Kidney (tissue), 14 donors: ENCODE results near the gene RANGRF. TPM values are rescaled to one million over a fixed set of nuclear protein-coding genes. Genes with fewer than 3 reads are reported as not detected.

Experiments used
- DNase-seq, 5 donors: peaks; one replicate each; pipeline ENCODE4 v3.0.0-alpha.2; 2013 to 2020
- FAIRE-seq: peaks from 2 replicates; lab custom pipeline; 2012; peaks lifted over from hg19 to GRCh38; lab: Jason Lieb, UNC
- H3K27ac ChIP-seq, 2 donors: one replicate each; pipeline ENCODE4 v1.7.0; 2013; ENCODE audit warnings: low read depth in 2 of 2, low read length in 2 of 2, inconsistent platforms in 1 of 2
- H3K27me3 ChIP-seq: one replicate; pipeline ENCODE4 v1.7.1; 2013; ENCODE audit warnings: low read length, inconsistent platforms; ENCODE audit not compliant: control insufficient read depth, insufficient read depth
- H3K36me3 ChIP-seq, 3 donors: one replicate each; pipeline versions ENCODE4 v1.7.0 to v1.7.1; 2013; ENCODE audit warnings: low read length in 3 of 3, control low read depth in 1 of 3, inconsistent platforms in 1 of 3; ENCODE audit not compliant: insufficient read depth in 3 of 3, control insufficient read depth in 2 of 3
- H3K4me1 ChIP-seq, 3 donors: one replicate each; pipeline versions ENCODE4 v1.7.0 to v1.7.1; 2013; ENCODE audit warnings: low read length in 3 of 3, inconsistent platforms in 1 of 3, low read depth in 1 of 3; ENCODE audit not compliant: control insufficient read depth in 2 of 3, insufficient read depth in 2 of 3
- H3K4me3 ChIP-seq, 3 donors: one replicate each; pipeline versions ENCODE4 v1.7.0 to v1.8.1; 2013; ENCODE audit warnings: low read length in 3 of 3, control low read depth in 1 of 3, inconsistent platforms in 1 of 3
- H3K9ac ChIP-seq, 3 donors: one replicate each; pipeline versions ENCODE4 v1.7.0 to v1.7.1; 2013; ENCODE audit warnings: low read length in 3 of 3, control low read depth in 1 of 3, inconsistent platforms in 1 of 3
- H3K9me3 ChIP-seq, 3 donors: one replicate each; pipeline versions ENCODE4 v1.7.0 to v1.7.1; 2013; ENCODE audit warnings: low read length in 3 of 3, control low read depth in 1 of 3, inconsistent platforms in 1 of 3; ENCODE audit not compliant: control insufficient read depth in 2 of 3, insufficient read depth in 1 of 3
- intact Hi-C: fragments of 100-400 bp; cut with DNase I; formaldehyde crosslinking; loops from one replicate; pipeline ENCODE4 v1.11.1; 2022
- polyA plus RNA-seq: library from polyadenylated mRNA; stranded (reverse); fragments of 350-450 nt; fragmentation: Illumina TruSeq; extraction: RNeasy Lipid Tissue Mini Kit (QIAGEN cat#74804); gene quantifications from one replicate; pipeline ENCODE4 v1.2.3, GENCODE V29; 2014; ENCODE audit warnings: low read depth, low replicate concordance; ENCODE audit not compliant: insufficient read depth
- total RNA-seq: library from RNA; stranded (reverse); fragmentation: NEBNext Ultra II Directional; extraction: Animal tissue kit (Norgen Biotek cat#: 25700); gene quantifications from one replicate; pipeline ENCODE4 v1.2.1, GENCODE V29; 2021
- TF ChIP-seq, protein P1 (sequence below): IDR thresholded peaks from 3 replicates; pipeline ENCODE4 v1.5.1; 2012; ENCODE audit warnings: mild to moderate bottlenecking, moderate library complexity, borderline replicate concordance; ENCODE audit not compliant: insufficient read depth; ENCODE audit errors: extremely low read depth
- donor health status: control.
- donor health status: control.
- donor health status: control.
- donor health status: control.
- donor health status: control.
- donor health status: DM: yes; HTN: yes; CAD: no.
- donor health status: Normal renal cell carcinoma (clear cell type).

The RANGRF gene
- total and polyA plus RNA-seq, 2 donors from 2014 or later: 20.1 to 91.8 TPM

DNA sequence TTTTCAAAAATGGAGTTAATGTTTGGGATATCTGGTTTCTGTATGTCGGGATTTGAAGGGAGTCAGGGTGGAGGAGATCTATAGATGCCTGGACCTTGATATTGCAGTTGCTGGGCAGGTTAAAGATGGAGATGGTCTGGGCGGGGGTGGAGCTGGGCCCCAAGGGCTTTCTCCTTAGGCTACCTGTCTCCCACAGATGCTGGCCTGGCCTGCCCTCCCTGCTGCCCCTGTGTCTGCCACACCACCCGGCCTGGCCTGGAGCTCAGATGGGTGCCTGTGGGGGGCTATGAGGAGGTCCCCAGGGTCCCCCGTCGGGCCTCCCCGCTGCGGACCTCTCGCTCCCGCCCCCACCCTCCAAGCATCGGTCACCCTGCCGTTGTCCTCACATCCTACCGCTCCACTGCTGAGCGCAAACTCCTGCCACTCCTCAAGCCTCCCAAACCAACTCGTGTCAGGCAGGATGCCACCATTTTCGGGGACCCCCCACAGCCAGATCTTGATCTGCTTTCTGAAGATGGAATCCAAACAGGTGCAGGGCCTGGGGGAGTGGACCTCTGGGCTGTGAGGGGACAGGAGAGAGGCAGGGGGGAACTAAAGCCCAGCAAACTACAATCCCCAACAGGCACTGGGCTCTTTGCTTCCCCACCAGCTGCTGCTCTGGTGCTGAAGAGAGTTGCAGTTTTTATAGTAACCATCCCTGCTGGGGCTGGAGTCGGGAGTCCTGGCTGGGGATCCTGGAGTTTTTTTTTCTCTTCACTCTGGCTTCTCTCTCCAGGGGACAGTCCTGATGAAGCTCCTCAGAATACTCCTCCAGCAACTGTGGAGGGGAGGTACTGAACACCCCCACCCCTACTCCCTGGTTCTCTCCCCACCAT lies 24.5 kb downstream of the RANGRF start:
- H3K9me3 ChIP-seq: no peaks in the 10 kb centered on the region
- H3K9ac ChIP-seq: no peak overlapping the region
- peaks cover 0 to 4% (median 0%) of the 10 kb centered on the region in 3 donors for H3K4me1 ChIP-seq
- no peaks in the 10 kb centered on the region for H3K36me3 ChIP-seq
- intact Hi-C loops: no loop called here
- no peak overlapping the region for H3K27ac ChIP-seq
- H3K27me3 ChIP-seq: peaks cover 17% of the 10 kb centered on the region
- peak overlapping the region in 1 of 3 donors; percentile 21 for H3K4me3 ChIP-seq
- FAIRE-seq: no peak
- TF ChIP-seq, protein P1, sequence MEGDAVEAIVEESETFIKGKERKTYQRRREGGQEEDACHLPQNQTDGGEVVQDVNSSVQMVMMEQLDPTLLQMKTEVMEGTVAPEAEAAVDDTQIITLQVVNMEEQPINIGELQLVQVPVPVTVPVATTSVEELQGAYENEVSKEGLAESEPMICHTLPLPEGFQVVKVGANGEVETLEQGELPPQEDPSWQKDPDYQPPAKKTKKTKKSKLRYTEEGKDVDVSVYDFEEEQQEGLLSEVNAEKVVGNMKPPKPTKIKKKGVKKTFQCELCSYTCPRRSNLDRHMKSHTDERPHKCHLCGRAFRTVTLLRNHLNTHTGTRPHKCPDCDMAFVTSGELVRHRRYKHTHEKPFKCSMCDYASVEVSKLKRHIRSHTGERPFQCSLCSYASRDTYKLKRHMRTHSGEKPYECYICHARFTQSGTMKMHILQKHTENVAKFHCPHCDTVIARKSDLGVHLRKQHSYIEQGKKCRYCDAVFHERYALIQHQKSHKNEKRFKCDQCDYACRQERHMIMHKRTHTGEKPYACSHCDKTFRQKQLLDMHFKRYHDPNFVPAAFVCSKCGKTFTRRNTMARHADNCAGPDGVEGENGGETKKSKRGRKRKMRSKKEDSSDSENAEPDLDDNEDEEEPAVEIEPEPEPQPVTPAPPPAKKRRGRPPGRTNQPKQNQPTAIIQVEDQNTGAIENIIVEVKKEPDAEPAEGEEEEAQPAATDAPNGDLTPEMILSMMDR: no peak
- DNase-seq: peak in 1 of 5 donors; percentile 68

DNA sequence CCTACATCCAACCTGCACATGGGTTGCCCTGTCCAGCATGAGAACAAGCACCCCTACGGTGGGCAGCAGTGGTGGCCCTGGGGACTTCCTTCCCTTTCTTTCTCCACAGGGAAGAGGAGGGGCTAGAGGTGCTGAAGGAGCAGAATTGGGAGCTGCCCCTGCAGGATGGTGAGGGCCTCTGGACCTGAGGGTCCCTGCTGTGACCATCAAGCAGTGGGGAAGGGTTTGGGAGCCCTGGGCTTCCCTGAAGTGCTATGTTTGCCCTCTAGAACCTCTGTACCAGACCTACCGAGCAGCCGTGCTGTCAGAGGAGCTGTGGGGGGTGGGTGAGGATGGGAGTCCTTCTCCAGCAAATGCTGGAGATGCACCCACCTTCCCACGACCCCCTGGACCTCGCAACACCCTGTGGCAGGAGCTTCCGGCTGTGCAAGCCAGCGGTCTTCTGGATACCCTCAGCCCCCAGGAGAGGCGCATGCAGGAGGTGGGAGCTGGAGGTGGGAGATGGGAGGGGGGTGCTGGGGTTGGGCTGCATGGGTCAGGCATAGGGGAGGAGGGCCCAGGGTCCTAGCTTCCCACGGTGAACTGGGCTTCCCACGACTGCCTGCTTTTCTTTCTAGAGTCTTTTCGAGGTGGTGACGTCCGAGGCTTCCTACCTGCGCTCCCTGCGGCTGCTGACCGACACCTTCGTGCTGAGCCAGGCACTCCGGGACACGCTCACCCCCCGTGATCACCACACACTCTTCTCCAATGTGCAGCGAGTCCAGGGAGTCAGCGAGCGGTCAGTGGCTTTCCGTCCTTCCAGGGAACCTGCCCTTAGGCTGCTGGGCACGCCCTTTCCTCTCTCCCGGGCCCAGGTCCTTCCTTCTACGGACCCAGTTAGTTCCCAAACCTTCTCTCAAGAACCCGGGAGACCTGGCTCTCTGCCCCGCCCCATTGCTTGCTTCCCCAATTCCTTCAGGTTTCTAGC lies 26.6 kb downstream of the RANGRF start:
- peak in 4 of 5 donors; percentile 23 to 39 (median 32) for DNase-seq
- TF ChIP-seq, protein P1: no peak
- intact Hi-C loops: no loop called here
- peak overlapping the region in 1 of 3 donors; percentile 44 for H3K4me3 ChIP-seq
- no peaks in the 10 kb centered on the region for H3K36me3 ChIP-seq
- H3K9me3 ChIP-seq: no peaks in the 10 kb centered on the region
- peaks cover 0 to 4% (median 0%) of the 10 kb centered on the region in 3 donors for H3K4me1 ChIP-seq
- H3K27ac ChIP-seq: no peak overlapping the region
- peaks cover 17% of the 10 kb centered on the region for H3K27me3 ChIP-seq
- H3K9ac ChIP-seq: no peak overlapping the region
- no peak for FAIRE-seq

DNA sequence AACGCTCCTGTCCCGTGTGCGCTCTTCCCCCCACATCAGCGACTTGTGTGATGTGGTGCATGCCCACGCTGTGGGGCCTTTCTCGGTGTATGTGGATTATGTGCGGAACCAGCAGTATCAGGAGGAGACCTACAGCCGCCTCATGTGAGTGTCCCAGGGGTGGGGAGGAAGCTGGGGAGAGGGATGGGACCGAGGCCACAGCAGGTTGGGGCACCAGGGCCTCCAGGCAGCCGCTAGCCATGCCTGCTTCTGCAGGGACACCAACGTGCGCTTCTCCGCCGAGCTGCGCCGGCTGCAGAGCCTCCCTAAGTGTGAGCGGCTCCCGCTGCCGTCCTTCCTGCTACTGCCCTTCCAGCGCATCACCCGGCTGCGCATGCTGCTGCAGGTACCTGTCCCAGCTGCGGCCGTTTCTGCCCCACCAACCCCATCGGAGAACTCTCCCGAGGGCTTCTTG lies 27.3 kb downstream of the RANGRF start:
- peak in 2 of 5 donors; percentile 27 to 38 for DNase-seq
- Histone ChIP-seq H3K27ac (no peak overlapping the region), H3K4me3 (no peak overlapping the region), H3K9me3 (no peaks in the 10 kb centered on the region), H3K27me3 (peaks cover 17% of the 10 kb centered on the region), H3K36me3 (no peaks in the 10 kb centered on the region), H3K4me1 (peaks cover 0 to 4% (median 0%) of the 10 kb centered on the region in 3 donors), H3K9ac (no peak overlapping the region)
- no peak for FAIRE-seq
- TF ChIP-seq, protein P1: no peak
- intact Hi-C loops: no loop called here
